Measurements from ENCODE around the gene UPF3A.
"Not testable (repeated sequence)": the region's sequence is repeated elsewhere in the genome, so short reads cannot be mapped to it uniquely, and the experiment has no call there.

Gene UPF3A

DNA sequence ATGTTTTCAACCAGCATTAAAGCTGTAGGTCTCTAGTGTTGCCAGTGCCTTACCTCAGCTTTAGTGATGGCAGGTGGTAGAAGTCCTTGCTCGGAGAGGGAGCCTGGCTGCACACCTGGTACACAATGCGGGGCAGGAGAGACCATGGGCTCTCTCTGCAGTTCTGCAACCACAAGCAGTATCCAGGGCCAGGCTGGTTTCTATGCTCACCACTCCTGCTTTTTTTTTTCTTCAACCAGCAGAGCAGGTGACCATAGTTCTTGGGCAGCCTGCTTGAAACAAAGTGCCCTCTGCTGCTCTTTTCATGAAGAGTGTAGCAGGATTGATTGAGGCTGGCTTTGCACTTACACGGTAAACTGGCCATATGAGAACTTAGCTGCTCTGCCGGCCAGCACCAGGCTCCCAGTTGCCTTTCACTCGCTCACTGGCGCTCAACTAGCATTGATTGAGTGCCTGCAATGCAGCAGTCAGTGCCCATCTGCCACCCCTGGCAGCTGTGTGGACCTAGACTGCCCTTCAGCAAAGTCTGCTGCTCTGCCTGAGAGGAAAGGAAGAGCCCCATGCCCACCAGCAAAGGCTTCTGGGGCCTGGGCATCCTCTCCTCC lies 28.5 kb downstream of the UPF3A start:
- peak; percentile 56 for DNase-seq

DNA sequence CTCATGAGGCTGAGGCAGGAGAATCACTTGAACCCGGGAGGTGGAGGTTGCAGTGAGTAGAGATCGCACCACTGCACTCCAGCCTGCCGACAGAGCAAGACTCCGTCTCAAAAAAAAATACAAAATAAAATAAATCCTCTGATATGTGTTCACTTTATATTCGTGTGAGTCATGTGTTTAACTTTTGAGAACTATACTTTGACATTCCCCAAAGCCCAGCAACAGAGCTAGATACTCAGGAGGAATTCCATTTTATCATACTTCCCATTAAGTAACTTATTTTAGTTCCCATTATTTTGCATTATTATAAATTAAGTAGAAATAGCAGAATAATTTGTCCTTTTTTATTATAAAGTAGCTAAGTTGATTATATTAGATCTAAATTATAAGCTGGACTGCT lies 29.6 kb downstream of the UPF3A start:
- no peak for DNase-seq

DNA sequence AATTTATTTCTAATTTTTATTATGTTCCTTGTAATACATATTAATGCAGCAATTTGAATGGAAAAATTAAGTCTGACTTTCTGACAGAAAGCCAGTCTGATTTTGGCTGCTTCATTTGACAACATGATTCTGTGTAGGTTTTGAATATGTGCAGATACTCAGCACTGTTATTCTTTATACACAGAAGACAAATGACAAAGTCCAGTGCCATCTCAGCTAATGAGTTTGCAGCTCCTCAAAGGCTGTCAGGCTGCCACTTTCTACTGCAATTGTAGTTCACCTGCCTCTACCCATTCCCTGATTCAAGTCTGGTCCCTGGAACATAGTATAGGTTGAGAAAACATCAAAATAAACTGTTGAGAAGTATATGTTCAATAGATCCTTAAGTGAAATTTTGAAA lies 30.0 kb downstream of the UPF3A start:
- no peak for DNase-seq

DNA sequence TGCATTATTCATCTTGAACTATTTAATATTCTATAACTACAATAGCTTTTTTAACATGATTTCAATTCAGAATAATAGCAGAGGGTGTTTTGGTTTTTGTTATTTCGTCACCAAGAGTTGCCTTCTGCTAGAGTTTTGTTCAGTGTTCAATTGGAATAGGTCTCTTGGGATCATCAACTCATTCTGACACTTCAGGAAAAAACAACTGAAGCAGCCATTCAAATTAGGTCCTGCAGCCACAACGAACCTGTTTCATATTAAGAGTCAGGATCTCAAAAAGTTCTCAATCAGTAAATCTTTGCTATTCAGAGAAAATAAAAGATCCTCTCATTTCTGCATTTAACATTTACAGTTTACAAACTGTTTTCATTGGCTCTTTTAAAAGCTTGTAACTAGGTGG lies 30.5 kb downstream of the UPF3A start:
- DNase-seq = no peak

DNA sequence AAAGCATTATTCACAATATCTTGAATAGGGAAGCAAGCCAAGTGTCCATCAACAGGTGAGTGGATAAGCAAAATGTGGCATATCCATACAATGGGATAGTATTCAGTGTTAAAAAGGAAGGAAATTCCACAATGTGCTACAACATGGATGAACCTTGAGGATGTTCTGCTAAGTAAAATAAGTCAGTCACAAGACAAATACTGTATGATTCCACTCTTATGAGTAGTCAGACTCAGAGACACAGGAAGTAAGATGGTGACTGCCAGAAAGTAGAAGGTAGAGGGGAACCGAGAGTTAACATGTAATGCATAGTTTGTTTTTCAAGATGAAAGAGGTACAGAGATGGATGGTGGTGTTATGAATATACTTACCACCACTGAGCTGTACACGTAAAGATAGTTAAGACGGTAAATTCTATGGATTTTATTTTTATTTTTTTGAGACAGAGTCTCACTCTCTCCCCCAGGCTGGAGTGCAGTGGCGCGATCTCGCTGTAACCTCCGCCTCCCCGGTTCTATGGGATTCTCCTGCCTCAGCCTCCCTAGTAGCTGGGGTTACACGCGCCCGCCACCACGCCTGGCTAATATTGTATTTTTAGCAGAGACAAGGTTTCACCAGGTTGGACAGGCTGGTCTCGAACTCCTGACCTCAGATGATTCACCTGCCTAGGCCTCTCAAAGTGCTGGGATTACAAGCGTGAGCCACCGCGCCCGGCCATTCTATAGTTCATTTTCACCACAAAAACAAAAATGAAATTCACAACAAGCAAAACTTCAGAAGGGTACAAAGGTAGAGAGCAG lies 31.9 kb downstream of the UPF3A start:
- no peak for DNase-seq

DNA sequence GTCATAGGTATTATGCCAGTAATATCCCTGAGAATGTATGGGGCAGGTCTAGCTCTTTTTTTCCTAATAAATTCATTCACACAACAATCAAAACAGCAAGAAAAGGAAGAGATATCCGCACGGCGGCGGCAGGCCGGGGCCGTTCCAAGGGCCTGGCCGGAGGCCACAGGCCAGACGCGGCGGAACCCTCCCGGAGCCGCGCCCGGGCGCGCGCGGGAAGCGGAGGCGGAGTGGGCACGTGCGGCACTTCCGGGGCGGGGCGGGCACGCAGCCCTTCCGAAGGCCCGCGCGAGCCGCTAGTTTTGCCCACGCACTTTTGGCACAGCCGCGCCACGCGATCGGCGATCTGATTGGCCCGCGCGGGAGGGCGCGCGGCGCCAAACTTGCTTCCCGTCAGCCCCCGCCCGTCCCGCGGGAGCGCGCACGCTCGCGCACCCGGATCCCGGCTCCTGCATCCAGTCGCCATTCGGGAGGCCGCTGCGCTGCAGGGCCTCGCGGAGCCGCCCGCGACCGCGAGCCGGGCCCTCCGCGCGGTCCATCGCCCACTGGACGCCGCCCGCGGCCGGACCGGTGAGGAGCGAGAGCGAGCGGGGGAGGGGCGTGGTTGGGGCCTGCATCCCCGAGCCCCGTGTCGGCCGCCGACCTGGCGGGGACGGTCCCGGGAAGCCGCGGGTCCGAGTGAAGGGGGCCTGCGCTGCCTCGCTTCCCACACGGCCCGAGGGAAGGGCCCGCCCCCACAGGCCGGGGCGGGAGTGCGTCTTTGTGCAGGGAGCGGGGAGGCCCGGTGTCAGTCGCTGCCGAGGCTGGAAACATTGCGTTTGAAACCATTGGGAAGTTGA lies 32.9 kb downstream of the UPF3A start, which contains the start of gene CHAMP1:
CHAMP1 (plus strand) TSS at position 430 of the 839 bp plus-strand sequence. CDS start 9,340 bp downstream, outside the sequence.
- peak; percentile 96 for DNase-seq

DNA sequence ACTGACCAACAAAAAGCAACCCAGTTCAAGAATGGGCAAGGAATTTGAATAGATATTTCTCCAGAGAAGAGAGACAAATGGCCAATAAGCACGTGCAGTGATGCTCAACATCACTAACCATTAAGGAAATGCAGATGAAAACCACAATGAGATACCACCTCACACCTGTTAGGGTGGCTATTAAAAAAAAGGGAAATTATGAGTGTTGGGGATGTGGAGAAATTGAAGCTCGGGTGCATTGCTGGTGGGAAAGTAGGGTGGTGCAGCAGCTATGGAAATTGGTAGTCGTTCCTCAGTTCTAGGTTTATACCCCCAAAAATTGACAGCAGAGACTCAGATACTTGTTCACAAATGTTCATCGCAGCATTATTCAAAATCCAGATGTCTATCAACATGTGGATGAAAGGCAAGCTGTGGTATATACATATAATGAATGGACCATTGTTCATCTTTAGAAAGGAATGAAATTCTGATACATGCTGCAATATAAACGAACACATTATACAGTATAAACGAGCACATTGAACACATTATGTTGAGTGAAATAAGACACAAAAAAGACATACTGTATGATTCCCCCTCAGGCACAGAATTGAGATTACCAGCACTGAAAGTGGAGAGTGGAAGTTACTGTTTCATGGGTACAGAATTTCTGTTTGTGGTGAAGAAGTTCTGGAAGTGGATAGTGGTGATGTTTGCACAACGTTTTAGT lies 33.8 kb downstream of the UPF3A start:
- DNase-seq = no peak

DNA sequence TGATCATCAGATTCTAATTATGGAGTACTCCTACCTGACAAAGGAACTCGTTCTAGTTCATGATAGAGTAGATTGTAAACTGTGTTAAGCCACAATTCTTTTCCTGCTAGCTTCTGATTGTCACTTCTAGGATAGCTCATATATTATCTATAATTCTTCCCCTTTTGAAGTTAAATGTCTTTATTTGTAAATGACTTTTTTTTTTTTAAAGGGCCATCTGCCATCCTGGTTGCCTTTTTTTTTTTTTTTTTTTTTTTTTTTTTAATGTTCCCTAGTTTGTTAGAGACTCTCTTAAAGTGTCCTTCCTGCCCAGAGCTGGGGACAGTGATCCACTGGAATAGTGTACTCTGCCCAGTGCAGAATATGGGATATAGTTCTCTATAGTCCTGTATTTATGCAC lies 37.2 kb downstream of the UPF3A start:
- DNase-seq = no peak

DNA sequence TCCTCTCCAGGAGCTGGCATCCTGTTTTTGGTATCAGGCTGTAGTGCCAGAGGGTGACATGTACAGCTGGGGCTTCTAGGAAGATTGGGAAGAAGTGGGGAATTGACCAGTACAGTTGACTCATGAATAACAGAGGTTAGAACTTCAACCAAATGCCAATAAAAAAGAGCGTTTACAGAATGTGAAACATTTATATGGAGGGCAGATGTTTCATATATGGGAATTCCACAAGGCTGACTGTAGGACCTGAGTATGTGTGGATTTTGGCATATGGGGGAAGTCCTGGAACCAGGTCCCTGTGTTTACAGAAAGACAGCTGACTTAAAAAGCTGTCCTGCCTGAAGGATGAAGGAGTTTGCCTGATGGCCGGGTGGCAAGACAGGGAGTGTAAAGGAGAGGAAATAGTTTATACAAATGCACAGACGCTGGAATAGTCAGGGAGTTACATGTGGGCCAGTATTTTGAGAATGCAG lies 38.1 kb downstream of the UPF3A start:
- DNase-seq = no peak

DNA sequence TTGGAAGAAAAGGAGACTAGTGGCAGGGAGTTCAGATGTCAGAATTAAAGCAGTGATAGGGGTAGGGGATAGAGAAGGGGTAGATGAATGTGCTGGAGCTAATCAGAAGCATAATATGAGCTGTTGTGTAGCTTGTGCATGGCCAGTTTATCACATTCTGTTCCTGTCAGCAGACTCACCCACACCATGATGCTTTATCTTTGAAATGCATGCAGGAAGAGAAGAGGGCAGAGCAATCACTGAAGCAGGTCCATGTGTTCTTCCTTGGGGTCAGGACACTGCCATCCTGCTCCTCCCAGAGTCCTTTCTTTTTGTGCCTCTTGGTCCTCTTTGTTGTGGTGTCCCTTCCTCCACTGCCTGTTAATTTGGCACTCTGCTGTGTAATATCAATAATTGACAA lies 38.7 kb downstream of the UPF3A start:
- no peak for DNase-seq

DNA sequence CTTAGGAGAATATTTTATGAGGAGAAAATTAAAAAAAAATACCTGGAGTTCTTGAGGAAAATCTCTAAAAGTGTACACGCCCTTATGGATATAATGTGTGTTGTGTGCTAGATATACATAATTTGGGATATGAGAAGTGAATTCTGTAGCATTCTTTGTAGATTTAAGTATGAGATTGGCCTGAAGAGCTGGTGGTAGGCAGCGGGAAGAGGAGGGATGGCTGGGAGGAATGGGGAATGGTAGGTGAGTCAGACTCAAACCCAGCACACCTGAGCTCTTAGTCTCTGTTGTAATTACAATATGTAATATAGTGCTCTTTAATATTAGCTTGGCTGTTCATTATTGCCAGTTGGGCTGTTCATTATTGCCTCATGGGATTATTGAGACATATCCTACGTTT lies 39.9 kb downstream of the UPF3A start:
- no peak for DNase-seq

DNA sequence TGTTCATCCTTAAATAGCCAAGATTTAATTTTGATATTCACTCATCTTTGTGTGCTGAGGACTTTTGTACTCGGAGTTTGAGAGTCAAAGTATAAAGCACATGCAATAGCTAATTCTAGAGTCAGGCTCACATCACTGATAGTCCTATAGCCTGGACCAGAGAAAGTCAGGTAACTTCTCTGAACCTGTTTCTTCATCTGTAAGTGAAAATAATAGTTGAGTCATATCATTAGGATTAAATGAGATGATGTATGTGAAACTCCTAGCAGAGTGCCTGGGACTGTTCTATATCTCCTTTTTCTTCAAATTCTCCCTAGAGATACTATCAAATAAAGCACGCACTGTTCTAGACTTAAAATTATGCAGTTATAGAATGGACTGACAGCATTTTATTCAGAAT lies 41.9 kb downstream of the UPF3A start:
- no peak for DNase-seq

DNA sequence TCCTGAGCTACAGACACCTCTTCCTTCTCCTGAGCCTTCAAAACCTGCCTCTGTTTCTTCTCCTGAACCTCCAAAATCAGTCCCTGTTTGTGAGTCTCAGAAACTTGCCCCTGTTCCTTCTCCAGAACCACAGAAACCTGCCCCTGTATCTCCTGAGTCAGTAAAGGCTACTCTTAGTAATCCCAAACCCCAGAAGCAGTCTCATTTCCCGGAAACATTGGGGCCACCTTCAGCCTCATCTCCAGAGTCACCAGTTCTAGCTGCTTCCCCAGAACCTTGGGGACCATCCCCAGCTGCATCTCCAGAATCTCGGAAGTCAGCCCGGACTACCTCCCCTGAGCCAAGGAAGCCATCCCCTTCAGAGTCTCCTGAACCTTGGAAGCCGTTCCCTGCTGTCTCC lies 42.9 kb downstream of the UPF3A start:
- DNase-seq = no peak

DNA sequence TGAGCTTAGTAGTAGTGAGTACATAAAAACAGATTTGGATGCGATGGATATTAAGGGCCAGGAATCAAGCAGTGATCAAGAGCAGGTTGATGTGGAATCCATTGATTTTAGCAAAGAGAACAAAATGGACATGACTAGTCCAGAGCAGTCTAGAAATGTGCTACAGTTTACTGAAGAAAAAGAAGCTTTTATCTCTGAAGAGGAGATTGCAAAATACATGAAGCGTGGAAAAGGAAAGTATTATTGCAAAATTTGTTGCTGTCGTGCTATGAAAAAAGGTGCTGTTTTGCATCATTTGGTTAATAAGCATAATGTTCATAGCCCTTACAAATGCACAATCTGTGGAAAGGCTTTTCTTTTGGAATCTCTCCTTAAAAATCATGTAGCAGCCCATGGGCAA lies 44.3 kb downstream of the UPF3A start:
- DNase-seq = no peak

DNA sequence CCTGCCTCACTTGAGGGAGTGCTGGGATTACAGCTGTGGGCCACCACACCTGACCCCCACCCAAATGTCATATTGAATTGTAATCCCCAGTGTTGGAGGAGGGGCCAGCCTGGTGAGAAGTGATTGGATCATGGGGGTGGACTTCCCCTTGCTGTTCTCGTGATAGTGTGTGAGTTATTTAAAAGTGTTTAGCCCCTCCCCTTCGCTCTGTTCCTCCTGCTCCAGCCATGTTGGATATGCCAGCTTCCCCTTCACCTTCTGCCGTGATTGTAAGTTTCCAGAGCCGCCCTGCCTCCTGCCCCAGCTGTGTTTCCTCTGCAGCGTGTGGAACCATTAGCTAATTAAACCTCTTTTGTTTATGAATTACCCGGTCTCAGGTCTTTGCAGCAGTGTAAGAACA lies 46.6 kb downstream of the UPF3A start:
- DNase-seq = no peak

DNA sequence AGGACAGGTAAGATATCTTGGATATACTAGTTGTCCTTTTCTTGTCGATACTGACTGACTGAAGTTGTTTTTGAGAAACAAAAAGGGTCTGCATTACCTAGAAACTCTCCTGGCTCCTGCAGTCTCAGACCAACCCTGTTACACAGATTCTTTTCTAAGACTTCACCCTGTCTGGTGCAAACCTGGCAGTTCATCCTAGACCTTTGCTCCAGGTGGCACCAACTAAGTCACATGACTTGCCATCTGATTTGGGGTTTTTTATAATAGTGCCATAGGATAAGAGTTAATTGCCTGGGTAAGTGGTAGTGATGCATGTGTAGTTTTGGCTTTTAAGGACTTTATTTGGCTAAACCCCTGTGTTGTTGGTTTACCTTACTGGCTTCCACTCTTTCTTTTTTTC lies 47.2 kb downstream of the UPF3A start:
- no peak for DNase-seq

DNA sequence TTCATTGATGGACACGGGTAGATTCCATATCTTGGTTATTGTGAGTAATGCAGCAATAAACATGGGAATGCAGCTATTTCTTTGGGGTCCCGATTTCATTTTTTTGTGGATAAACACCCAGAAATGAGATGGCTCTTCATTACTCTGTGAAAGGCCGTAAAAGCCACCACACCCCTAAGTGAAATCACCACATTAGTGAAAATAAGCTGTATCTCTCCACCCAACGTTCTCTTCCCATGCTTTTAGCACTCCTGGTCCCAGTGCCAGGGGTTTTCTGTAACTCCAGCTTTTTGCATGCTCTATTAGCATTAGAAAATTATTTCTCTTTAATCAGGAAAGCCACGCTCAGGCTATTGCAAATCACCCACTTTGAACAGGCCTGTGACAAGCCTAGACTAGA lies 48.7 kb downstream of the UPF3A start:
- no peak for DNase-seq

DNA sequence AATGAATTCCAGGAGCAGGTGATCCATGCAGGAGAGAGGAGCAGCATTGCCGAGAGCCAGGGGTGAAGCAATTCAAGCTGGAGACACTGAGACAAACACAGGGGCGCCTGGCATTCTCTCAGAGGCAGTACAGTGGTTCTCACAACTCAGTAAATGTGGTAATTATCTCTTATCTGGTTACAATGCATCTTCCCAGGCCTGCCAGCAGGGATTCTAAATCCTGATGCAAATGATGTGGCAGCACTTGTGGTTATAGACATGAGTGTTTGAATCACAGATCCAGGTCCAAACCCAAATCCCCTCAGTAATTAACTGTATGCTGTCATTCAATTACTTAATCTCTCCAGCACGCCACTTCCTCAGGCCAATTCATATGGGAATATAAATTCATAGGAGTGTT lies 52.5 kb downstream of the UPF3A start:
- not testable (repeated sequence) for DNase-seq

DNA sequence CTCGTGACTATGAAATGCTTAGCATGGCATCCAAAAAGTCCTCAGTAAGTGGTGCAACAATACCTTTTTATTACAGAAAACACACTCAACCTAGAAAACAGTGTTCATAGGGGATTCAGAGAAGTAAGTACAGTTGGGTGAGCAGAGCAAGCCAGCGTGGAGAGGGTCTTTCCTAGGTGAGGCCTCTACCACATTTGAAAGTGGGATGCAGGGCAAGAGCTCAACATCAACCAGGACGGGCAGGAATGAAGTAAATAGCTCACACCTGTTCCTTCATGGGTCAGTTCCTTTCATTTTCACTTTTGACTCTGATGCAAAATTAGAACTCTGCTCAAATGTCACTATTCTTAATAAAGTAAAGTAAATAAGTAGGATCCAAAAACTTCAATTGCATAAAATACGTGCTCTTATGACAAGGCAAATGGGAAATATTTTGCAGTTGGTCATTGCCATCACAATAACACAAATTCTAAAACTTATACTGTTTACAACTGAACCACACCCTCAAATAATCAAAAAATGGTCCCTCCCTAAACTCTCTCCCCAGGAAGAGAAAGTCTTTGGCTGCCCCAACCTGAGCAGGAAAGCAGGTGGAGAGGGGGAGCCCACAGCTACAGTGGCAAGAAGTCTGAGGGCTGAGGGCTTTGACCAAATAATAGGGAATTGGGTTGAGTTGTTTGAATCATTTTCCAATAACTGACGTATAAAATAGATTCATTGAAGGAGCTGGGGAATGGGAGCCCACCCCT lies 53.1 kb downstream of the UPF3A start:
- DNase-seq = no peak

DNA sequence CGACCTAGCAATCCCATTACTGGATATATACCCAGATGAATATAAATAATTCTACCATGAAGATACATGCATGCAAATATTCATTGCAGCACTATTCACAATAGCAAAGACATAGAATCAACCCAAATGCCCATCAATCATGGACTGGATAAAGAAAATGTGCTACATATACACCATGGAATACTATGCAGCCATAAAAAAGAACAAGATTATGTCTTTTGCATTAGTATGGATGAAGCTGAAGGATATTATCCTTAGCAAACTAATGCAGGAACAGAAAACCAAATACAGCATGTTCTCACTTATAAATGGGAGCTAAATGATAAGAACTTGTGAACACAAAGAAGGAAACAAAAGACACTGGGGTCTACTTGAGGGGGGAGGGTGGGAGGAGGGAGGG lies 55.1 kb downstream of the UPF3A start:
- DNase-seq = not testable (repeated sequence)

DNA sequence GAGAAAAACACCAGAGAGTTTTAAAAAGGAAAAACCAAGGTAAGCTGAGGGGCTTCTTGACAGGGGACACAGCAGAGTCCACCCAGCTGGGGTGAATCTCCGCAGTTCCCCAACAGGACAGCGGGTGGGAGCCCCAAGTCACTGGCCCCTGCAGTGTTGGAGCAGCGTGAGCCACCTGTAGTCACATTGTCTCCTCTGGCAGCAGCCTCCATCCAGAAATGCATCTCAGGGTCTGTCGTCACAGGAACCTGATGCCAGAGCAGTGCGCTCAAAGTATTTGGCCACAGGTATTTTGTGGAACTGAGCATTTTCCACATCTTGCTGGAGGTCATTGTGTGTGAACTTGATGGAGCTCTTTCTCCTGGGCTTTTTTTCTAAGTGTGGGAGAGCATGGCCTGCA lies 57.6 kb downstream of the UPF3A start:
- no peak for DNase-seq

DNA sequence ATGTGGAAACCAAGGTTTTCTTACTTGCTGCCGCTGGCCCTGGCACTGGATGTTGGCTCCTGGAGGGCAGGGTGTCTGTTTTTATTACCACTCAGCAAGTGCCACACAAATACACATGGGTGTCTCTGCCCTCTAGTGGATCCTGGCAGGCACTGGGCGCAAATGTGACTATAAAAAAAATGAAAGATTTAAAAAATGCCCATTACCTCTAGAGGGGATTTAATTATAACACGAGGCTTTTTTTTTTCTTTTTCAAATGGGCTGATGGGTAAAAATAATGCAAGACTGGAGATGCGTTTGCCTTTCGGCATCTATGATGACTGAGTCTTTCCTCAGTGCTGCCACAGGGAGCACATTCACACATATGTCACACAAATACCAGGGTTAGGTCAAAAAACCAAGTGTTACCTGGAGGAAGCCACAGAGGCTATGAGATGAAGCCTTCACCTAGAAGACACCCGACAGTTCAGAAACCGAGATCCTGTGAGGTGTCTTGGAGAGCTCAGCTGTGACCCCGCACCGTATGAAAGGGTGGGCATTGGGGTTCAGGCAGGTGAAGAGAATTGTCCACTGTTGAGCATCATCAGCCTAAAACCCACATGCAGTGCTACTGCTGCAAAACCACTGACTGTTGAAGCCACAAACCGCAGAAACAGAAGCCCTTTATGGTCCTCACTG lies 58.6 kb downstream of the UPF3A start:
- DNase-seq = peak; percentile 82
